GM20431 (cell line): Measurements from ENCODE around the gene HIRIP3.
"Not testable (repeated sequence)": the region's sequence is repeated elsewhere in the genome, so short reads cannot be mapped to it uniquely, and the experiment has no call there.

Experiments used
- in situ Hi-C: fragments of 300-500 bp; cut with MseI, MboI; formaldehyde crosslinking; loops from one replicate; pipeline ENCODE4 v1.15.0; 2020; ENCODE audit warnings: low sequenced_read_pairs; ENCODE audit not compliant: unreplicated experiment

The HIRIP3 gene

GRCh38 chr16:29995324-29995910 is at the start of gene HIRIP3:
HIRIP3 (minus strand) TSS chr16:29995617; CDS start chr16:29995605, 12 bp downstream.
- in situ Hi-C loops, result no loop called here

DNA sequence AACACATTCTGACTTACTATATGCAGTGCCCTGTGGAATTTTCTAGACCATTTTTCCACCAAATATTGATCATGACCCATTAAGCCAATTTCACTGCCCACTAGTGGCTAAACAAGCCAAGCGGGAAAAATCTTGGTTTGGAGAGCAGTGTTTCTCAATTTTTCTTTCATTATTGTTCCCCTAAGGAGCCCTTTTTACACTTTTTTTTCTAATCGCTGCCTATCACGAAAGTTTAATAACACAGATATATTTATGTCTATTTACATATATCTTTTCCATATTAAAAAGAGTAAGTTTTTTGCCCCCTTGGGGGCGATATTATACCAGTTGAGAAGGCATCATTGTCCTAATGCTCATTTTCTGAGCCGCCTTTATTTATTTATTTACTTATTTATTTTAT is 46.4 kb upstream of the HIRIP3 start:
- in situ Hi-C loops, result no loop called here

DNA sequence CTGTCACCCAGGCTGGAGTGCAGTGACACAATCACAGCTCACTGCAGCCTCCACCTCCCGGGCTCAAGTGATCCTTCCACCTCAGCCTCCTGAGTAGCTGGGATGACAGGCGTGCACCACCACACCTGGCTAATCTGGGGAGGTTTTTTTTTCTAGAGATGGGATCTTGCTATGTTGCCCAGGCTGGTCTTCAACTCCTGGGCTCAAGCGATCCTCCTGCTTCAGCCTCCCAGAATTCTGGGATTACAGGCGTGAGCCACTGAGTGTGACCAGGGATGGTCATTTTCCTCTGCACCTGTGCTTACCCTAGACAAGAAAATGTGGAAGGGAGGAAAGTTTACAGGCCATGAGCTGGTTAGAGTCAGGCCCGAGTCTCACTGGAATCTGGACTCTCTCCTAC is 45.3 kb upstream of the HIRIP3 start:
- in situ Hi-C loops, result not testable (repeated sequence)

GRCh38 chr16:30040221-30040620 is 44.8 kb upstream of the HIRIP3 start:
- in situ Hi-C loops, result no loop called here

GRCh38 chr16:30033270-30033669 is 37.9 kb upstream of the HIRIP3 start:
- in situ Hi-C loops, result no loop called here

- in situ Hi-C loops, result no loop called here
These were observed 36.8 kb upstream of the HIRIP3 start for GRCh38 chr16:30032083-30032819.

GRCh38 chr16:30031477-30031918 is 36.1 kb upstream of the HIRIP3 start:
- in situ Hi-C loops, result no loop called here

- in situ Hi-C loops, result no loop called here
These were observed 35.5 kb upstream of the HIRIP3 start, which contains the start of gene TLCD3B for GRCh38 chr16:30030841-30031413. TLCD3B (minus strand) TSS chr16:30031271; CDS start chr16:30030527, 744 bp downstream.

DNA sequence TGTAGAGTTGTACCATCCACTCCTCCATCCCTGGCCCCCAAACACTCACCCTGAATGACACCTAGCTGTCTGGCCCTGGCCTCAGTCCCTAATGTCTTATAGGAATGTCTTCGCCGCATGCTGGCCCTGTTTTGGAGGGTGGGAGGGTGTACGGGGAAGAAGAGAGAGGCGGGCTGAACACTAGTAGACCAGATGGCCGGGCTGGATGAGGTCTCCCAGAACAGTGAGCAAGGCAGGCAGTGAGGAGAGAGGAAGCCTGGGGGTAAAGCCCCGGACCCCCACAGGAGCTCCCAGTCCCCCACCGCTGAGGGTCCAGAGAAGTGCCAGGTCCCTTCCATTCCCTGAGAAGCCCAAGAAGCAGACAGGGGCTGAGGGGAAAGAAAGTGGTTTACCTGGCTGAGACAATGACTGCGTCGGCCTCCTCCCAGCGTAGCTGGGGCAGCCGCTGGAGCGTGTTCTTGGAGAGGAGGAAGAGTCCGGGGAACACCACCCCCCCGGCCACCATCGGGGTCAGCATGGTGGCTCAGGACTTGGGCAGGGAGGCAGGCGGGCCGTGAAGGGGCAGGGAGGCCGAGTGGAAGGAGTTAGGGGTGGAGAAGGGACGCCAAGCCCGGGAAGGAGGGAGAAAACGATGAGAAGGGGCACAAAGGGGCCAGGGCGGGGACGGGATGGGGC is 34.7 kb upstream of the HIRIP3 start:
- in situ Hi-C loops, result no loop called here

DNA sequence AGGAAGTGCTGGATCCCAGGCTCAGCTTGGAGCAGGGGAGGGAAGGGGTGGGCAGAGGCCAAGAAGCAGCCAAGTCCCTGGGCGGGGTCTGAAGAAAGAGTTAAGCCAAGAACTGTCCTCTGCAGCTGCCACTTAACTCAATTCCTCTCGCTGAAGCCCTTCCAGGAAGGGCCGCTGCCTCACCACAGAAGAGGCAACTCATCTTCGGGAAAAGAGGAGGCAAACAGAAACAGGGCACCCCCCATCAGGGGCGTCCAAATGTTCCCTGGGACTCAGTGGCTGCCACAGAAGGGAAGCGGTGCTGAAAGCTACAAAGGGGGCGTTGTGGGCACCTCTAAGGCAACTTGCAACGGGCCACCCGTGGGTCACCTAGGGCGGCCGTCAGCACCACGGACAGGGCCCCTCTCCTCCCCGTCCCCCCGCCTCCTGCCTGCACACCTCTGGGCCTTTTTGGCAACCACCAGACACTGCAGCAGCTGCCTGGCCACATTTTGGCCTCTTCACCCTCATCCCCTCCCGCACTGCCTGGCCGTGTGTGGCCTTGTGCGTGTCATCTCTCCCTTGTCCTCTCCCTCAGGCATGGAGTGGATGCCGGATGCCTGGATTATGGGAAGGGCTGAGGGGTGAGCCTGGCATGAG is 33.1 kb upstream of the HIRIP3 start:
- in situ Hi-C loops, result no loop called here

GRCh38 chr16:30027588-30028437 is 32.4 kb upstream of the HIRIP3 start:
- in situ Hi-C loops, result no loop called here

DNA sequence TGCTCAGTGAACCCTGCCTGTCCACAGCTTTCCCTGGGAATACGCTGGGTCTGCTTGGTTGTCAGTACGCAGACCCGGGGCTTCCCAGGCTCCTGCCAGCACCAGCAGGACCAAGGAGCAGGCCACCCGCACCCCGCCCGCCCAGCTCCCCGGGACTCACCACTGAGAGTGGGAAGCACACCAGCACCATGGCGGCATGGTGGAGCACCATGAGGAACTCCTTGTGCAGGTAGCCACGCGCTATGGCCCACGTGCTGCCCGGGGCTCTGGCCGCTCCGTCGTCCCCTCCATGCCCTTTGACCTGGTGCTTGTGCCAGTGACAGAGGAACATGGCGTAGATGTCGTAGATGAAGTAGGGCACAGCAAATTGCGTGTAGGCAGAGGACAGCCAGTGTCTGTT is 31.0 kb upstream of the HIRIP3 start:
- in situ Hi-C loops, result no loop called here

GRCh38 chr16:30025574-30025973 is 30.2 kb upstream of the HIRIP3 start:
- in situ Hi-C loops, result no loop called here

DNA sequence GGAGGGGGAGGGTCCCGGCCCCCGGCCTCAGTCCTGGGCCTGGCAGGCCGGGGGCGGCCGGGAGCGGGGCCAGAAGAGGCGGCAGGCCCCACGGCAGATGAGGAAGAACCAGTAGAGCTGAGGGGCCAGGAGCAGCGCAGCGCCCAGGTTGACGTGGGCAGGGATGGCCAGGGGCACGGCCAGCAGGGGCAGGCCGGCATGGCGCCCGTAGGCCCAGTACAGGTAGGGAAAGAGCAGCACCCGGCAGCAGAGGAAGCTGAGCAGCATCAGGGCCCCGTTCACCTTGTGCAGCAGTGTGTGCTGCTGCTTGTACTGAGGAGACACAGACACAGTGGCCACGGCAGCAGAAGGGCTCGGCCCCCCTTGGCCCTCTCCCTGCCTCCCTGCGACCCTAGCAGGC is 29.7 kb upstream of the HIRIP3 start:
- in situ Hi-C loops, result no loop called here

DNA sequence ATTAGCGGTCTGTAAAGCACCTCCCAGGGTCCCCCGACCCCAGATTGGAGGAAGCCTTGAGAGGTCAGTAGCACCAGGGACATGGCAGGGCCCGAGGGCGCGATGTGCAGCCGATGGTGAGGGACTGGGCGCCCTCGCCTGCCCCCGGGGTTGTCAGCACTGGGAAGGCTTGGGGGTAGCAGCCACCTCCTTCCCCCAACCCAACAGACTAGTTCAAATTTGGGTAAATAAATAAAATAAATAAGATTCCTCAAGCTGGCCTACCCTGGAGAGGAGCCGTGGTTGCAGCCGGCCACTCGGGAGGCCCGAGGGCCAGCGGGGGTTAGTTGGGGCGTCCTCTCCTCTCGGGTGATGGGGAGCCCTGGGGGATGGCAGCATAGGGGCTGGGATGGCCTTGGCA is 29.0 kb upstream of the HIRIP3 start:
- in situ Hi-C loops, result loop anchor here (25.0 kb wide), 2 partner anchors 187 to 337 kb away; partner anchors contain the start of gene QPRT

- in situ Hi-C loops, result loop anchor here (25.0 kb wide), 2 partner anchors 186 to 336 kb away; partner anchors contain the start of gene QPRT
These were observed 28.2 kb upstream of the HIRIP3 start for GRCh38 chr16:30023586-30023985.

DNA sequence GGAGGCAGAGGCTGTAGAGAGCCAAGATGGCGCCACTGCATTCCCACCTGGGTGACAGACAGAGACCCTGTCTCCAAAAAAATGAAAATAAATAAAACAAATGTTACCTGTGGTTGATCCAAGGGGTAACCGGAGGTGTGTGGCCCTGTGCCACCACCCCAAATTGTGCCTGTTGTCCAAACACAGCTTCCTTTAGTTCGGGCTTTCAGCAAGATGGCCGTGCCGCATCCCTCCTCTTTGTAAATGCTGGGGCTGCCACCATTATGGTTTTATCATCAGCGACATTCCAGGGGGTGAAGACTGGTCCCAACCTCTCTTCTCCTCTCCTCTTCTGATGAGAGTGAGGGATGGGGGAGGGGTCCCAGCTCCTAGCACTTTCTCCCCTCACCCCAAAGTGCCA is 27.5 kb upstream of the HIRIP3 start, which contains the start of gene C16orf92:
Gene C16orf92, plus strand, starts transcription at position 312 of the 400 bp plus-strand sequence. CDS start 143 bp downstream, outside the sequence.
- in situ Hi-C loops, result loop anchor here (25.0 kb wide), 2 partner anchors 186 to 336 kb away; partner anchors contain the start of gene QPRT

DNA sequence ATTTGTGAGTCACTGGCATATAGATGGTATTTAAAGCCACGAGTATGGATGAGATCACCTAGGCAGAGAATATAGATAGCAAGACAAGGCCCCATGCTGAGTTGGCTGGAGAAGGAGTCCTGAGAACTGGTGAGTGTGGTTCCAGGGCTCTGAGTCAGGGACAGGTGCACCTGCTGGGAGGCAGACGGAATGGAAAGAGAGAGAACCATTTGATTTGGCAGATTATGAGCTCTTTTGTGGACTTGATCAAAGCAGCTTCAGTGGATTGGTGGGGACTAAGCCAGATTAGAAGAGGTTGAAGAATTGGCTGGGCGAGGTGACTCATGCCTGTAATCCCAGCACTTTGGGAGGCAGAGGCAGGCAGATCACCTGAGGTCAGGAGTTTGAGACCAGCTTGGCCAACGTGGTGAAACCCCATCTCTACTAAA is 23.3 kb upstream of the HIRIP3 start:
- in situ Hi-C loops, result loop anchor here (25.0 kb wide), 2 partner anchors 181 to 331 kb away; partner anchors contain the start of gene QPRT

GRCh38 chr16:30017937-30018336 is 22.5 kb upstream of the HIRIP3 start:
- in situ Hi-C loops, result loop anchor here (25.0 kb wide), 2 partner anchors 181 to 331 kb away; partner anchors contain the start of gene QPRT
